Right ventricle myocardium superior (tissue), 1 donor: ENCODE measurements around the gene CACFD1. TPM values are rescaled to one million over a fixed set of nuclear protein-coding genes. Genes with fewer than 3 reads are reported as not detected.

Experiments
- ATAC-seq: fragments of 200-7000 bp; cut with Tn5 transposase; one replicate; pipeline ENCODE4 v1.9.1; 2020; ENCODE audit warnings: mild to moderate bottlenecking; ENCODE audit not compliant: poor library complexity
- DNase-seq: peaks from one replicate; pipeline ENCODE4 v3.0.0-alpha.2; 2020
- intact Hi-C: fragments of 100-400 bp; cut with DNase I; formaldehyde crosslinking; loops from one replicate; pipeline ENCODE4 v1.11.2; 2022
- total RNA-seq: library from RNA; stranded (reverse); fragmentation: NEBNext Ultra II Directional; extraction: Animal tissue kit (Norgen Biotek cat#: 25700); gene quantifications from one replicate; pipeline ENCODE4 v1.2.1, GENCODE V29; 2021
- donor health status: DM: no; HTN: yes; CAD: no; lungs with severe emphysema.

The CACFD1 gene
- total RNA-seq, 1 donor from 2014 or later: 12.9 TPM

DNA sequence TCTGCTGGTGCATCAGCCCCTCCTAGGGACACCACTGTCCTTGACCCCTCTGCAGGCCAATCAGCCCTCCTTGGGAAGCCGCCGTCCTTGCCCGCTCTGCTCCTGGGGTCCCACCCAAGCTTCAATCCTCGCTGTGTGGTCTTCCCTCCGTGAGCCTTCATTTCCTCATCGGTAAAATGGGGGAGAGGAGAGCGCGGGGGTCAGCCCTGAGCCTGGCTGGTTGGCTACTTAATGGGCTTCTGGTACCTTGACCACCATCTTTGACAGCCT, 31.8 kb downstream of the CACFD1 start:
- no peak for DNase-seq
- intact Hi-C loops: no loop called here
- no peak for ATAC-seq

DNA sequence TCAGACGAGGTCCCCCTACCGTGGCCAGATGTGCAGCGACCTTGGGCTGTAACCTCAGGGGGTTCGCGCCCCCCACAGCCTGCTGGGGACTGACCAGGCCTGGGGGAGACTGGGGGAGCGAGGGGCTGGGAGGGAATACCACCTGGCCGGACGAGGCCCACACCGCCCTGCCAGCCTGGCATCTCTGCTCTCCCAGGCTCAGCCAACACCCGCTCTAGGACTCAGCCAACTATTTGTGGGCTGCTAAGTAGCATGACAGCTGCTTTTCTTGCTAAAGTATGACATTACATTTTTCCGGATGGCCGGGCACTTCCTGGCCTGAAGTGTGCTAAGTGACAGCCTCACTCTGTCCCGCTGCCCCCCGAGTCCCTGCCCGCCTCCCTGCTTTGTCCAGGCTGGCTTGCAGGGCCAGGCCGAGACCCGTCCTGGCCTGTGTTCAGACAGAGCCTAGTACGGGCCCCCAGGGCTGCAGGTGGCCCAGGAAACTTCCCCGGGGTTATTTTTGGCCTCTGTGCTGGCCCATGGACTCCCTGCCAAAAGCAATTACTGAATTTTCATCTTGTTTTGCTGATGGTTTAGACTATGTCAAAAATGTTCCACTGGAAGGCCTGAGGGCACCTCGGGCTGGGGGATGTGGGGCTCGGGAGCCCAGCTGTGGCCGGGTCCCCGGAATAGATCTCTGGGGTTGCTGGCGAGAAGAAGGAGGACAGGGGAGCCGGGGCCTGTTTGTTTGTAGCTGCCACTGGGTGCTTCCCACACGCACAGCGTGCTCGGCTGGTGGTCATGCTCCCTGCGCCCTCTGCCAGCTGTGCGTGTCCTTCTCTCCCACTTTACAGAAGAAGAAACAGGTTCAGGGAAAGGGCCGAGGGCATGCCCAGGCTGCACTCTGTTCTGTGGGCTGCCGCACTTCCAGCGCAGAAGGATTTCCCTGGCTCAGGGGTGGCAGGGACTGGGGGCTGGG, 32.6 kb downstream of the CACFD1 start:
- DNase-seq: peak; percentile 40

DNA sequence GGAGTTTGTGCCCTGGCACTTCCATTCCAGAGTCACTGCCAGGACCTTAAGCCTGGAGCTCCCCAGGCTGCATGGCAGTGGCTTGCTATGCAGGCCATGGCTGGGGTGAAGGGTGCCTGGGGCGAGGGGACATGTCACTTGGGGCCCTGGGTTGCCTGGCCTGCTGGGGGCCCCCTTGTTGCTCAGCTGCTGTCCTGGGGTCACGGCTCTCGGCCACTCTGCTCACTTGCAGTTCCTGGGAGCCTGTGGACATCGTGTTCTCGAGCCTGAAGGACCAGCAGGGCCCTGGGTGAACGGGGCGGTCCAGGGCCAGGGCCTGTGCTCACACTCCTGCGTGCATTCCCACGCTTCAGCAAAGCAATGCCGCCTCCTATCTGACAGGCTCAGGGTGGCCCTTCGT, 33.6 kb downstream of the CACFD1 start:
- intact Hi-C loops: no loop called here
- DNase-seq: peak; percentile 39
- no peak for ATAC-seq

More for the DNA sequence above, 32.6 kb downstream of the CACFD1 start:
- intact Hi-C loops: no loop called here
- peak; percentile 38 for ATAC-seq

DNA sequence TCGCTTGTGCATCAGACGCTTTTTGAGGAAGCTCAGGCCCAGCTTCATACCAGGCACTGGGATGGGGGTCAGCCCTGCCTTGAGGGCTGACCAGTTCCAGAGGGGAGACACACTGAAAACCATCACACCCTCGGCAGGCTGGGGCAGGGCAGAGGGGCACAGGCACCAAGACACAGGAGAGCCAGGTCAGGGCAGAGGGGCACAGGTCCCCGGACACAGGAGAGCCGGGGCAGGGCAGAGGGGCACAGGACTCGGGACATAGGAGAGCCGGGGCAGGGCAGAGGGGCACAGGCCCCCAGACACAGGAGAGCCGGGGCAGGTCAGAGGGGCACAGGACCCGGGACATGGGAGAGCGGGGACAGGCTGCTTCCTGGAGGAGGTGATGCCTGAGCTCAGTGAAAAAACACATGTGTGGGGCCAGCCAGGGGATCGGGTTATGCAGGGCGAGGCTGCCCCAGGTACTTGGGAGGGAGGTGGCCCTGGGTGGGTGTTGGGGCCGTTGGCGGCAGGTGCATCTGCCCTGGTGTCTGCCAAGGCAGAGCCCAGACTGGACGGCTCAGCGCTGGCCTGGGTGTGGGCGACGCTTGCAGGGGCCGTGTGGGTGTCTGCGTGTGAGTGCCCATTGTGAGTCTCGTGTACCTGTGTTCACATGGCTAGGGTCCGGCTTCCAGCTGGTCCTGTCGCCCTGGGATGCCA, 34.2 kb downstream of the CACFD1 start:
- DNase-seq (peak; percentile 38), ATAC-seq (no peak)
- intact Hi-C loops: no loop called here

DNA sequence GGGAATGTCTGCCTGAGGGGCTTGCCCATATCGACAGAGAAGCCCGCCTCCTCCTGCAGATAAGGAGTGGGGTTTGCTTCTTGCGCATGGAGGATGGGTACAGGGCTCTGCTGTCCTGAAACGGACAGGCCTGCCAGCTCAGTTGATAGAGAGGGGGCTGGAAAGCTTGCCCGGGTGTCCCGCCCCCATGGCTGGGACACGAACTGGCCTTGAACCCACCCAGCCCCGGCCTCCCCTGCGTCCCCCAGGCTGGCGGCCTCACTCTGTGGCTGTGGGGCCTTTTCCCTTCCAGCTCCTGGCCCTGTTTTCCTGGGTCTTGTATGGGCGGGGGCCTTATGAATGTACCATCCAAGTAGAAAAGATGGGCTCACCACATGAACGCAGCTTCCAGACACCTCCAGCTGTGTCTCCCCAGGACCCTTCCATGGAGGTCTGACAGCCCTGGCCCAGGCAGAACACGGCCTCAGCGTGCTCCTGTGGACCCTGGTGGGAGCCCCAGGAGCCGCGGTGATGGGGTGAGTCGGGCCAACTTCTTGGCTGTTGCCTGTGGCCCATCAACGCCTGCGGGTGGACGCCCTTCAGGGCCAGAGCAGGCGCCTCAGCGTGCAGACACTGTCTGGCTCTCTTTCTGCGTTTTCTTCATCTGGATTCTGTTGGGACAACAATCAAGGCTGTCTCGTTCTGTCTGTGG, 35.0 kb downstream of the CACFD1 start:
- intact Hi-C loops: no loop called here
- ATAC-seq (peak; percentile 23), DNase-seq (peak; percentile 58)

DNA sequence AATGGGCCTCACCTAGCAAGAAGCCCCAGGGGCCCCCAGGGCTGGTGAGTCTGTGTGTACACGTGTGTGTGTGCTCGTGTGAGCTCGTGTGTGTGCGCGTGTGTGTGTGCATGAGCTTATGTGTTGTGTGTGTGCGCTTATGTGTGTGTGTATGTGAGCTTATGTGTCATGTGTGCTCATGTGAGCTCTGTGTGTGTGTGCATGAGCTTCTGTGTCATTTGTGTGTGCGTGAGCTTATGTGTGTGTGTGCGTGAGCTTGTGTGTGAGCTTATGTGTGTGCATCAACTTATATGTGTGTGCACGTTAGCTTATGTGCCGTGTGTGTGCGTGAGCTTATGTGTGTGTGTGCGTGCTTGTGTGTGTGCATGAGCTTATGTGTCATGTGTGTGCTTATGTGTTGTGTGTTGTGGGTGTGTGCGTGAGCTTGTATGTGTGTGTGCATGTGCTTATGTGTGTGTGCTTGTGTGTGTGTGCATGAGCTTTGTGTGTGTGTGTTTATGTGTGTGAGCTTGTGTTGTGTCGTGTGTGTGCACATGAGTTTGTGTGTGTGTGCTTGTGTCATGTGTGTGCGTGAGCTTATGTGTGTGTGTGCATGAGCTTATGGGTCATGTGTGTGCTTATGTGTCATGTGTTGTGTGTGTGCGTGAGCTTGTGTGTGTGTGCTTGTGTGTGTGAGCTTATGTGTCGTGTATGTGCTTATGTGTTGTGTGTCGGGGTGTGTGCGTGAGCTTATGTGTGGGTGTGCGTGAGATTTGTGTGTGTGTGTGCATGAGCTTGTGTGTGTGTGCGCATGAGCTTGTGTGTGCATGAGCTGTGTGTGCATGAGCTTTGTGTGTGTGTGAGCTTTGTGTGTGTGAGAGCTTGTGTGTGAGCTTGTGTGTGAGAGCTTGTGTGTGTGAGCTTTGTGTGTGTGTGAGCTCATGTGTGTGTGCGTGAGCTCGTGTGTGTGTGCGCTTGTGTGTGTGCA, 35.8 kb downstream of the CACFD1 start:
- no peak for ATAC-seq
- DNase-seq: peak; percentile 19
- intact Hi-C loops: no loop called here

DNA sequence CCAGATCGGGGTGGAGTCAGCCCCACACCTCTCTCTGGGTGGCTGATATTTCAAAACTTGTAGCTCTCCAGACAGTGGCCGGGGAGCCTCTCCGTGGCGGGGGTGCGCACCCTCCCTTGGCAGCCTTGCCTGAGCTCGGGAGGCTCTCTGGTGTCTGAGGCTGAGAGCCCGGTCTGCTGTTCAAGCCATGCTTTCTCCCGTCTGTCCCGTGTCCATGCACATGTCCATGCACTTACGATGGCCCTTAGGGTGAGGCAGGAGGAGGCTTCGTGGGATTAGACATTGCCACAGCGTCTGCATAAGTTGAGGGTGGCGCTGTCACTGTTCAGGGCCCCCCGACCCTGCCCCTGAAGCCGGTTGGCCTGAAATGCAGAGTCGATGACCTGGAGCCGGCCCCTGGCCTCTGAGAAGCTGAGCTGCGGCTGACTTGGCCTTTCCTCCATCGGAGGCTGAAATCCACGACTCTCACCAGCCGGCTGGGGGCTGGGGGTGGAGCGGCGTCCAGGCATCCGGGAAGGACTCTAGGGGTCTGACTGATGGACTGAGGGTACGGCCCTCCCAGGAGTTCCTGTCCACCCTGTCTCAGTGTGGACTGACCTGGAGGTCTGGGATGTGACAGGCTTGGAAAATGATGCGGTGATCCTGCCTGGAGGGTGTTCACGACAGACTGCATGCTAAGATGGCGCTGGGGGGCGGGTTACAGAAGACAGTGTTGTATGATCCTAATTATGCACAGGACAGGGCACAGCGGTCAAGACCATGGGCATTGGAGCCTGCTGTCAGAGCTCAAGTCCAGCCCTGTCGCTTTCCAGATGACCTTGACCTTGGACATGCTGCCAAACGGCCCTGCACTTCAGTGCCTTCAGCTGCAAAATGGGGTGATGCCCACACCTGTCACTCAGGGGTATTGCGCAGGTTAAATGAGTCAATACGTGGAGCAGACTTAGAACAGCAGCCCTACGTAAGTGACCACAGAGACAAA, 37.4 kb downstream of the CACFD1 start:
- peak; percentile 47 for DNase-seq
- no peak for ATAC-seq
- intact Hi-C loops: no loop called here

DNA sequence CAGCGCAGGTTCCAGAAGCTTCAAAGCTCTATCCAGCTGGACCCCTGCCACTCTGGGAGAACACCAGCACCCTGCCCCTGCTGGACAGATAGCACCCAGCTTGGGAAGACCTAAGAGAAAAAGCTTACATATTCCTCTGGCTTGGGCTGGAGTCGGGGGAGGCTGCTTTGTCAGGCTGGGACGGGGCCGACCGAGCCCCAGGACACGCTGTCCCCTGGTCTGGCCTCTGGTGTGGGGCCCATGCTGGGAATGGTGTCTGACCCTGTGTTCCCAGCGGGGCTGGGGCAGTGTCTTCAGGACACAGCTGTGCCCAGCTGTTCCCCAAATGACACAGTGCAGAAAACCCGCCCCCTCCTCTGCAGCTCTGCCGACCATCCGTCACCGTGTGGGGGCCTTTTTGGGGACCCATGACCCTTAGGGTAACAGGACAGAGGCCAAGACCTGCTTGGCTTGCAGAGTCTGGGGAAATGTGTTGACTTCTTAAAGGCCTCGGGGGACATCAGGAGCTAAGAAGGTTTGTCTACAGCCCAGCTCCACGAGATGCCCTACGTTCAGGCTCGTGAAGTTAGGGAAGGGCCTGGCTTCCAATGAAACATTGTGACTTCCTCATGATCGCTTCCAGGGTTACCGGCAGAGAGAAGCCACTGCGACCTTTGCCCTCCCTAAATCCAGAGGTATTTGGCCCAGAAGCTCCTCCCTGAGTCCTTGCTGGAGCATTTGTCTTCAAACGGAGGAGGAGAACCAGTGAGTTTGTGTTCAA, 39.5 kb downstream of the CACFD1 start:
- intact Hi-C loops: no loop called here
- DNase-seq (peak; percentile 53), ATAC-seq (peak; percentile 64)

DNA sequence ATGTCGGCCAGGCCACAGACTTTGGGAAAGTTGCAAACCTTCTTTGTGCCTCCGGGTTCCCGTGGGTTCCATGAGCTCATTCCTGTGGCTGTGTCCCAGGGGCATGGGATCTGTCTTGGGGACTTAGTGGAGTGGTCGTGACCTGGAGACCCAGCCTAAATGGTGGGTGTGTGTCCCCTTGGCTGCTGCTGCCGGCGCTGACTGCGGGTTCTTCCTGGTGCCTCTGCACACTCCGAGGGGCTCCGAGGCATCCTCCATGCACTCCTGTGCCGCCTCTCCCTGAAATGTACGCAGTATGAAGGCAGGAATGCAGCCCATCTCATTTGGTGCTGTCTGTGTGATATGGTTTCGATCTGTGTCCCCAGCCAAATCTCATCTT, 40.1 kb downstream of the CACFD1 start:
- ATAC-seq: no peak
- intact Hi-C loops: no loop called here
- peak; percentile 17 for DNase-seq

DNA sequence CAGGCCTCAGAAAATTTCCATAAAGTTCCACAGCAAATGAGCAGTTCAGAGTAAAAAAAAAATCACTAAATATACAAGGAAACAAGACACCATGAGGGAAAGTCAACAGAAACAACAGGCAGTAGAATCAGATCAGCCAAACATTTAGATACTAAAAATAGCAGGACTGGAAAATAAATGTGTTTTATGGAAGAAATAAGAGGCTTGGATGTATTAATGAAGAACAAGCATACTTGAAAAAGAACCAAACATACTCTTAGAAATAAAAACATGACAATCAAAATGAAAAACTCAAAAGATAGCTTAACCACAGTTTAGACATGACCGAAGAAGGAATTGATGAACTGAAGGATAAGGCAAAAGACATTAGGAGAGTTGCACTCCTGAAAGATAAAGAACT, 42.3 kb downstream of the CACFD1 start:
- no peak for DNase-seq
- intact Hi-C loops: no loop called here
- no peak for ATAC-seq

DNA sequence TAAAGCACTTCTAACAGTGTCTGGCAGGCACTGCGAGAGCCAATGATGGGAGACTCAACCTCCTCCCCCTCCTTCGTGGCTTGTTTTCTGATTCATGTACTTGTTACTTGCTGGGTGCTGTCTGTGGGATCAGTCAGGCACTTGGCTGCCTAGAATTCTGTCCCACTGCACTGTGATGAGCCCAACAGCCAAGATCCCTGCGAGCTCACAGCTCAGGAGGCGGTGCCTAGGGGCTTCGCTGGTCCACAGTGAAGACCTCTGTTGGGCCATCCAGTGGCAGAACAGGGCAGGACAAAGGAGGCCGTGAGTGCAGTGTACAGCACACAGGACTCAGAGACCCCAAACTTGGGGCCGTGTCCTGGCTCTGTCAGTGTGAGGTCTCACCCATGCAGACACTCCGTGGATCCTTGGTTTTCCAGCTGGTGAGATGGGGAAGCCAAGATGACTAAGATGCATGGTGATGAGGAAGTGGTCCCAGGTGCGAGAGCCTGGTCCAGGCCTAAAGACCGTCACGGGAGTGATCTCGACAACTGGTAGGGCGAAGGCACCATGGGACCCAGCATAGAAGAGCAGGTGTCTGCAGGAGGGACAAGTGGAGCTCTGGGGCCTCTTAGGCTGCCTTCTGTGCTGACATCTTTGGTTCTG, 45.5 kb downstream of the CACFD1 start:
- DNase-seq (peak; percentile 38), ATAC-seq (peak; percentile 7)
- intact Hi-C loops: no loop called here

DNA sequence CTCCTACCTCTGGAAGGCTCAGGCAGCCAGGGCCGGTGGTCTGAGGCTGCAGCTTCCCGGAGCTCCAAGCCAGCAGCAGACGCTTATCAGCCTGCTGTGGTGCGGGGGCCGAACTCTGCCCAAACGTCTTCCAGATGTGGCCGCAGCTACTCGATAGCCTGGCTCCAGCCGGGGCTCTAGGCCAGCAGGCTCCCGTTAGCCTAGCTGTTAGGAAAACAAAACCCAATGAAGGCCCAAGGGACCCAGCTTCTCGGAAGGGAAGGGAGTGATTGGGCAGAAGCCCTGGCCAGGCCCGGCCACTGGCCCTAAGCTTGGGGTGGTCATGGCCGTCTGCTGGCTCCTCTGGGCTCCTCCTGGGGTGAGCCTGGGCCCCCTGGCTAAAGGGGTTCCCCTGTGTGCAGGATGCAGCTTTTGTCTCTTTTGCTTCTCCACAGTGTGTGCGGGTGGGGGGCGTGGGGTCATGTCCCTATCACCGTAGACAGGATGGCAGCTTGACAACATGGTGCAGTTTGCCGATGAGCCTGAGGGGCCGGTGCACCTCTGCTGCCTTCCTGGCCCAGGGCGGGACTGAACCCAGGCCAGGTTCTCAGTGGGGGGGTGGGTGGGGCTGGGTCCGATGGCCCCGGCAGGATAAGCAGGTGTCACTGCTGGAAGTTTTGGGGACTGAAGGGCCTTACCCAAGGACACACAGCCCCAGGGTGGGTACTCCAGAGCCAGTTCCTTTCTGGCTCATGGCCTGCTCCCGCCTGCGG, 46.3 kb downstream of the CACFD1 start:
- DNase-seq (peak; percentile 91), ATAC-seq (peak; percentile 85)
- intact Hi-C loops: no loop called here

DNA sequence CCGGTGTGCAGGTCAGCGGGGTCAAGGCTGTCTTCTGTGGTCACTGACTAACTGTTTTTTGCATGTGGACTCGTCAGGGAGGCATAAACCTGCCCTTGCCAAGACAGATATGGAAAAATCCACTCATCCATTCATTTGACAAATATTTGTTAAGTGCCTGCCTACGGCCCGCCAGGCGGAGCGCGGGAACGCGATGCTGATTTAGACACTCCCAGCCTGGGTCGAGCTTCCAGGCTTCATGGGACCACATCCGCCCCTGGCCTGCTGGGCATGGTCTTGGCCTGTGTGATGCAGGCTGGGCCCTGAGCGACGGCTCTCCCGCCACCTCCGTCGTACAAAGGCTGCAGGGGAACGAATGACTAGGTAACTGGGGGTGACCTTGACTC, 46.9 kb downstream of the CACFD1 start:
- ATAC-seq (peak; percentile 51), DNase-seq (peak; percentile 83)
- intact Hi-C loops: no loop called here

DNA sequence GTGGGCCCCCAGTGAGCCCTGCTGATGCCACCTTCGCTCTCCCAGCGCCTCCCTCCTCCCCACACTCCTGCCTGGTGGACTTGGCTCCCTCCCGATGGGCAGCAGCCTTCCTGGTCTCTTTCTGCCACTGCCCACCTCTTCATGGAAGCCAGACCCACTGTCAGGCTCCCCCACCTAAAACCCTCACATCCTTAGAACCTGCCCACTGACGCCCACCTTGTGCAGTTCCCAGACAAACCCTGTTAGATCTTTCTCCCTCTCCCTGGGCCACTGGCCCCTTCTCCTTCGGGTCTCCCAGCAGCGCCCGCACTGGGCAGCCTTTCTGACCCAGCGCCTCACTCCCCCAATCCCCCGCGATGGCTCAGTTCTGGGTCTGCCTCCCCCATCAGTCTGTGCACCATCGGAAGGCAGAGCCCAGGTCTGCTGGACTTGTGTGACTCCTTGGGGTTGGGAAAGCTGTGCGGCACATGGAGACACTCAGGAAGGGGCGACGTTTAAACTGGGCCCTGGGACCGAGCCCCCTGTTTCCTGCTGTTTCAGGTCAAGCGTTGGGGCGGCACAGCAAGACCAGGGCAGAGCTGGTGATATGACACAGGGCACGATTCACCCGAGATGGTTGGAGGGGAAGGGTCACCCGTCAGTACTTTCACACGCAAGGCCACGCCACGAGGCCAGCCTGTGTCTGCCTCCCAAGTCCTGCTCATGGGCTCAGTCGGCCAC, 47.6 kb downstream of the CACFD1 start:
- intact Hi-C loops: no loop called here
- DNase-seq (peak; percentile 36), ATAC-seq (no peak)

DNA sequence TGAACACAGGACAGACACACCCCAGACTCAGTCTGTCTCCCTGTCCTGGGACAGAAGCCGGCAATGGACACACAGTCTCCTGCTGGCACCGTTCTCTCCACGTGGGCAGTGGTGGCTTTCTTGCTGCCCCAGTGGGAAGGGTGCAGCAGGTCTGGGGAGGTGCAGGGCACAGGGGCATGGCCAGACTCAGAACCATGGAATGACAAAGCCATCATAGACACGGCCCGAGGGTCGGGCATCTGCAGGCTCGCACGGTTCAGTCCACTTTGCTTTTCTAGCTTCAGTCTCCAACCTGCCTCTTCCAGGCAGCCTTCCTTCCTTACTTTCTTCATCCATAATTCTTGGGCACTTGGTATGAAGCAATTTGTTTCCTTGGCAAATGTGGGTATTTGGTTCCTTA, 48.3 kb downstream of the CACFD1 start:
- intact Hi-C loops: no loop called here
- no peak for DNase-seq

More for the DNA sequence above, 48.3 kb downstream of the CACFD1 start:
- ATAC-seq: no peak
